Activated CD4-positive, alpha-beta T cell treated with anti-CD3 and anti-CD28 coated beads, Interleukin-2, Interleukin-4, amounts not matched to agents 100 ng/mL and 50 ng/mL, durations not matched to agents 16 hours and 8 hours (primary cell): ENCODE results near the gene FOXC2.

Experiments used
- DNase-seq: peaks from one replicate; pipeline ENCODE4 v3.0.0-alpha.2; 2020; ENCODE audit warnings: low spot score

Gene FOXC2

DNA sequence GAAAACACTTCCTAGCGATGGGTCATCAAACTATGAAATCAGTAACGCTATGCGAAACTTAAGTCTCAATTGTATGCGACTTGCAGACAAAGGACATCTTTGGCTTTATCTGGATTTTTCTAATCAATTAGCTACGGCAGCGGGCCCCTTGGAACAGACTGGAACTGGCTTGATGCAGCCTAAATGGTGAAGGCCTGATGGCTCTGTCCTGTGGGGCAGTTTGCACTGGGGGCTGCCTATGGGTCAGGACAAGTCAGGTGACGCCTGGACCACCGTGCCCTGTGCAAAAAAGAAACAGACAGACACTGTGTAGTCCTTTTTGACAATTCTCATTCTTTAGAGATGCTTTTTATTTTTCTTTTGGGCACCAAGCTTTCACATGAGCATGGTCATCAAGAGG, 33.6 kb upstream of the FOXC2 start:
- no peak for DNase-seq

DNA sequence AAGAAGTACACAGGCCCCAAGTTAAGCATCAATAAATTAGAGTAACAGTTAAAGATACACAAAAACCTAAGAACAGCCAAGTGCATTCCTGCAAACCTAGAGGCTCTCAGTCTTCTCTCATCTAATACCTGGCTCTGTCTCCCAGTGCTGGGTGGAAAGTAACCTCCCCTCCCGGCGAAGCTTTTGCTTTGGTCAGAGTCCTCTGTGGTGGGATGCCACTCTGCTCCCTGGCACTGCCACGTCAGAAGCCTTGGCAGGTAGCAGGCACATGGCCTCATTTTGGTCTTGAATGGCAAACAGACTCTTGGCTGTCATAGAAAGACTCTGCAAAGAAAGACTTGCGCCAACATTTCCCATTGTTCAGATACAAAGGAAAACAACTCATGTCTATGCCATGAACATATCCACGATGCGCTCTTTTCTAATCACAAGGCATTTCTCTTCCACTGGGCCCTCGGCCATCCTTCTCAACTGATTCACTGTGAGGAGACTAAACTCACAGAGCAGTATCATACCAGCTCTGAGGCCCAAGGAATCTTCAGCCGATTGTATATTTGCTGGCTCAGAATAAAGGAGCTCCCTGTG, 32.8 kb upstream of the FOXC2 start:
- no peak for DNase-seq

DNA sequence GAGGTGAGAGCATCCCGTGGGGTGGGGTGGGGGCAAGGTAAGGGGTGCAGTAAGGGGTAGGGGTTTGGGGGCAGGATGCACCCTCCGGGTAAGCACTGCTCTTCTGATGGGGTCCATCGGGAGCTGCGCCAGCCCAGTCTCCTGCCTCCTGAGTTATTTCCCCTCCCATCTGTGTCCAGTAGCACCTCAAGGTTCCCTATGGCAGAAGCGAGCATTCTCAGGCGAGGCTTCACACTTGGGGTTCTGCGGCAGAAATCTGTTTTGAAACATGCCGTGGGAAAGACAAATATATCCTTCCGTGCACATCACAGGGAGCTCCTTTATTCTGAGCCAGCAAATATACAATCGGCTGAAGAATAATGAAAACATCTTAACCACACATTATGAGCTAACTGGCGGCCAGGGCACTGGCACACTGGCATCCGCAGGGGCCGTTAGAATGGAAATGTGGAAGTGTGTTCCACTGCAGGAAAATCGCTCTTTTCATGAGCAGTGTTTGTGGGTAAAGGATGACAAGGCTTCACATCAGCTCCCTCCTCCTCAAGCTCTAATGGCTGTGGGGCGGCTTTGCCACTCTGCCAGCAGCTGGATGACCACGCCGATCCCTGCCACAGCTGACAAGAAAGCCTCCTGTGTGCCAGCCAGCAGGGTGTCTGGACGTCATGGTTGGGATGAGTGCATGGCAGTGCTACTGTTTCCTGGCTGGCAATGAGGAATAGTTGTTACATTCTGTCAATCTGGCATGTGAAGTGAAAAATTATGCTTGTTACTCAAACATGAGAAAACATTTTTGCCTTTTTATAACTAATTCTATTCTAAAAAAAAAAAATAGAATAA, 31.6 kb upstream of the FOXC2 start:
- DNase-seq: no peak

DNA sequence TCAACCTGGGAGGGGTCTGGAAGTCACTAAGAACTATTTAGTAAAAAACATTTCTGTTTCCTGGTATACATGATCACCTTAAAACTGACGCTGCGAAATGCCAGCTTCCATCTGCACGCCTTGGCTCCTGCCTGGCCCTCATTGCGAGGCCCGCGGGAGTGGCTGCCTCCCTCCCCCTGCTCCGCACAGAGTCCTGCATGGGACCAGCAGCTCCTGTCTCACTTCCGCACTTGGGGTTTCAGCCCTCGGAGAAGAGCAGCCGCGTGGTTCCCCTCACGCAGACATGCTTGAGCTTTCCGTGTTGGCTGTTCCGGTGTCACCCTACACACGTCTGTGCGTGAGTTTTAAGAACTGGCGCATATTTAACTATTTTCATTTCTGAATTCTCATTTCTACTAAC, 30.0 kb upstream of the FOXC2 start:
- DNase-seq: no peak

DNA sequence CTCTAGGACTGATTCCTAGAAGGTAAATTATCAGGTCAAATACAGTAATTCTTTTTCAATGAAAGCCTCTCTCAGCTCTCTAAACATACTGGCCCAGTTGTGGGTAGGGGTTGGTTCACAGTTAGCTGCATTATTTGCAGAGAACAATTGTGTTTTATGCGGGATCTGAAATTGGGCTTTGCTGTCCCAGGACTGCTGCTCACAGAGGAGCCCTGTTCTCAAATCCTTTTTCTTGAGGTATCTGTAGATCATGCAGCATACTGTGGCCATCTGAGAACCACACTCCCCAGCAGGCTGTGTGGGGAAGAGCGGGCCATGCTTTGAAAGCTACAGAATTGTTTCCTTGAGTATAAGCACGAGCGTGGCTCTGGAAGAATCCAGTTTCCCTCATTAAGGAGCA, 29.1 kb upstream of the FOXC2 start:
- no peak for DNase-seq

DNA sequence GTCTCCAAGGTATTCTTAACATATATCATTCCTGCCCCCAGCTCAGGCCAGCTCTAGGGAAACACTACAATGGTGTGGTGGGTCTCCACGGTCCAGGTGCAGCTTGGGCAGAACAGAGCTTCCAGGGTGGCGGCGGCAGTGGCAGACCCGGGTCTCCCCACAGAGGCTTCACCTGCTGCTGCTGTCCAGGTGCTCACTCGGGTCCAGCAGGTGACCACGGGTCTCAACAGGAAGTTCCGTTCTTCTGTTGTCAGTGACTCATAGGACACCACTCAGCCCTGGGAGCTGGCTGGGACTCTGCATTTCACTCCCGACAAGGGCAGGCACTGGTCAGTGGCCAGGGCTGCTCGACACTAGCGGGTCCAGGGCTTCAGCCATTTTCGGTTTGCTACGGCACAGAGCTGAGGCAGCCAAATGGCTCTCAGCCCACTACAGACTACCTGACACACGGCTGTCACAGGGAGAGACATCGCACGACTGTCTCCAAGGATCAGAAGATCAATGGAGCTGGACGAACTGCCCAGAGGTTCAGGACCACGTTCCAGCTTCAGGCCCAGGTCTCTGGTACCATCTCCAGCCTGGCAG, 28.3 kb upstream of the FOXC2 start:
- DNase-seq: no peak

DNA sequence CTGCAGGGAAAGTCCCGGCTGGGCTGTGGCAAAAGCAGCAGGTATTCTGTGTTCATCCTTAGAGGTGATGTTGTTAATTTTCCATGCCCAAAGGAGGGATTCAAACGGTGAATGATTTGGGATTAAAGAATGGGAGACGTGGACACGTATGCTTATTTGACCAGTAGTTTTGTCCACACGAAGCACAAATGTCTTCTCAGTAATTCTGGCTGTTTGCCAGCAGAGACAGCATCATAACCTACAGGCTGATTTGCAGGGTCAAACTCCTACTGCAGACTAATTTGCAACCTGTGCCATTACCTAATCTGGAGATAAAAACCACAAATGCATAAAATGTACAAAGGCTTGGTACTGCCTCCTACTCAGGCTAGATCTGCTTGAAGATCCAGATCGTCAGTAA, 25.7 kb upstream of the FOXC2 start:
- no peak for DNase-seq

DNA sequence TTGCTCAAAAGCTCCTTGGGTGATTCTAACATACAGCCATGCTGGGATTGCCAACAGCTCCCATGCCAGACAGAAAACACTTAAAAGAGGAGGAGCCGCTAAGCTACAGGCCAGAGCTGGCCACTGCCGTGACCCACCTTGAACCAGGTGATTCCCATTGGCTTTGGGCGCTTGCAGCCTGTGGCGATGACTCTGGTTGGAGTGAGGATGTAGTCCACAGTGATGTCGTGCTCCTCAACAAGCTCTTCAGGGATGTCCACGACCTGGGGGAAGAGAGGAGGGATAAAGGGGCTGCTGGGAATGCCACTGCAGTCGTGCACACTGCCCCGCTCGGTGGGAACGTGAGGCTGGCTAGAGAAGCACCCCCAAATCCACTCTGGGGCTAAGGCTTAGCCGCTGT, 25.1 kb upstream of the FOXC2 start:
- no peak for DNase-seq

DNA sequence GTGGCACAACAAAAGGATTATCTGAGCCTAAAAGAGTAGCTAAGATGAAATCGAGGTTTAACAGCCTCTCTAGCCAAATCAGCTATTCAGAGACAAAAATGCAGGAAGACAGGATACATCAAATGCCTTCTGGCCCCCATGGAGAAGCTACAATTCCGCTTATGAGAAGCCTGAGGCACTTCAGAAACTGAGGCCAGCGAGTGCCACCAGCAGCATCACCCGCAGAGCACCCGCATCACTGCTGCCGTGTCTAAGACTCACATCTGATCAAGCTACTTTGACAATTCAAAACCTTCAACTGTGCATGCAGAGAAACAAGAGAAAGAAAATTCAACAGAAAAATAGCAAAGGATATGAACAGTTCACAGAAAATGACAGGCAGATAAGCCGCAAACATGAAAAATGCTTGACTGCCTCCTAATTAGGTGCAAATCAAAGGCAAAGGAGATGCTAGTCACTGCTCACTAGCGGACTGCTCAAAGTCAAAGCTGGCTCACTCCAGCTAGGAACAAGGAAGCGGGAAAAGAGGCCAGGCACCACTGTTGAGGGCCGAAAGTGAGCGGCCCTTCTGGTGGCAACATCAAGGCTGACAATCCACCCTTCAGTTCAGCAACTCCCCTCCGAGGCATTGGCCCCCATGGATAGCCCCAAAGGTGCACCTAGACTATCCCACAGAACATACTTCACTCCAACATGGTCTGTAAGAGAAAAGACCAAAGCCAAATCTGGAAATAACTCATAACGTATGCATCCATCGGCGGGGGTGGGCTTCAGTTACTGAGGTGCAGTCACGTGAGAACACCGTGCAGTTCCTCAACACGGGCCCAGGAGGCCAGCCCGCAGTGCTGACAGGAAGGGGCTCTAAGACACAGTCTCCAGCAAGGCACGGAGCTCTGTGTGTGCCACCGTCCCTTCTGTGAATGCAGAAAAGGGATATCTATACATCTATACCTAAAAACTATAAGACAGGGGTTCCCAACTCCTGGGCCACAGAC, 23.6 kb upstream of the FOXC2 start:
- DNase-seq: no peak

DNA sequence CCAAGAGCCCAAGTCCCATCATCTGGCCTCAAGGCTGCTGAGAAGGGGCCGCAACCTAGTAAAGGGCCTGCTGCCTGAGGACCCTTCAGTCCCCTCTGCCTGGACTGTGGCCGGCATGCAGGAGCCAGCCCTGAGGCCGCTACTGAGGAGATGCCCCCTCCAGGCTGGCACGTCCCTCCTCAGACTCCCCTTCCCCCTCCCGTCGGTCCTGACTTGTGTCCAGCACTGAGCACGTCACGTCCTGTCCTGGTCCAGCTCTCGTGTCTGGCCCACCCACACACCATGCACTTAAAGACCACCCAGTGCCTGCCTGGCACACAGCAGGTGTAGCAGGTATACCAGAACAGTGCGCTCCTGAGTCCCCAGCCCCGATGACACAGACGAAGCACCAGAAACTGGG, 21.1 kb upstream of the FOXC2 start:
- DNase-seq: no peak

DNA sequence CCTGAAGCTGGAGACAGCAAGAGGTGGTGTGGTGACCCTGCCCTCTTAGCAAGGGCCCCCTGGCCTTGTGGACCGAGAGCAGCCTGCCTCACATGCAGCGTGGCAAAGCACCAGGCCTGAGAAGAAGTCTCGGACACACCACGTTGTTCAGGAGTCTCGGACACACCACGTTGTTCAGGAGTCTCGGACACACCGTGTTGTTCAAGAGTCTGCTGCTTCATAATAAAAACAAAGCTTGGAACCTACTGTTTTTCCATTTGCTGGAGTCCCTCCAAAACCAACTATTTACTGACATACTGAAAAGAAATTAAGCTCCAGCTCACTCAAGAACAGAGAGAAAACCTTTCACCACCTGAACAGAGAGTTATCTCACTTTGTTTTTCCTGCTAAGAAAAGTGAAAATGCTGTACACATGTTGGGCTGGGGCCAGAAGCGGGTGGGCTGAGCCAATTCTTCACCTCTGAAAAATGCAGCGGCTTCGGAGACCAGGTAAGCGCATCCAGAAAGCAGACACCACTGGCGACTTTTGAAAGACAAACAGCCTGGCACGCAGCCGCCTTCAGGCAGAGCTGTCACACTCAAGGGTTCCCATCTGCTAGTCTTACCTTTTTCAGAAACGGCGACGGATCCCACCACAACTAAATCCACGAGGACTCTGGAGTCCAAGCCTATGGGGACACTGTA, 20.5 kb upstream of the FOXC2 start:
- DNase-seq: no peak

DNA sequence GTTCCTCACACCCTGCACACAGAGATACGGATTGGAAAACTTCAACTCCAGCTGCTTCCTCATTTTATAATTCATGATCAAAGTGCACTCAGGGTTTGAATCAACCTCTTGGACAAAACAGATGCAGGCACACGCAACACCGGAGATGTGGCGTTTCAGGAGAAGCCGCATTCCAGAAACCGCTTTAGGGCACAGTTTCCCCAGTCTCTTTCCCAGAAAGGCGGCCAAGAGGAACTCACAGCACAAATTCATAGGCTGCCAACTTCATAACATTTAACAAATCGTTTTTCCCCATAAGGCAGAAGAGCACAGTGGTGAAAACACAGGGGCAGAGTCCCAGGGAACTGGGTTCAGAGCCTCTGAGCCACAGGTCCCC, 20.0 kb upstream of the FOXC2 start:
- DNase-seq: no peak

DNA sequence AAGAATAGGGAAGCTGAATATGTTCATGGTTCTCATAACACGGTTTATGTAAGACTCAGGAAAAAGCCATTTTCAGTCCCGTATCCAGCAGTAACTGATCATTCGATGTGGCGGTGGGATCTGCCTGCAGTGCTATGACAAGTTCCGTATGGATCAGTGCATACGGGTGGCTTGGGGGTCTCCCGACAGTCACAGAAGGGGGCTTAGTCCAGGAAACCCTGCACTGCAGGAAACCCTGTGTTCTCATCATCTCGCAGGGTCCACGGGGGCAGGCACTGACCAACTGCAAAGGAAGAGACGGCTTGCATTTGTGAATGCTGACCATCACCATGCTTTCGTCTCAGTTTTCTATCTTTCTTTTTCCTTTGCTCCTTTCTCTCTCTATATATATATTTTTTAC, 19.3 kb upstream of the FOXC2 start:
- DNase-seq: no peak

DNA sequence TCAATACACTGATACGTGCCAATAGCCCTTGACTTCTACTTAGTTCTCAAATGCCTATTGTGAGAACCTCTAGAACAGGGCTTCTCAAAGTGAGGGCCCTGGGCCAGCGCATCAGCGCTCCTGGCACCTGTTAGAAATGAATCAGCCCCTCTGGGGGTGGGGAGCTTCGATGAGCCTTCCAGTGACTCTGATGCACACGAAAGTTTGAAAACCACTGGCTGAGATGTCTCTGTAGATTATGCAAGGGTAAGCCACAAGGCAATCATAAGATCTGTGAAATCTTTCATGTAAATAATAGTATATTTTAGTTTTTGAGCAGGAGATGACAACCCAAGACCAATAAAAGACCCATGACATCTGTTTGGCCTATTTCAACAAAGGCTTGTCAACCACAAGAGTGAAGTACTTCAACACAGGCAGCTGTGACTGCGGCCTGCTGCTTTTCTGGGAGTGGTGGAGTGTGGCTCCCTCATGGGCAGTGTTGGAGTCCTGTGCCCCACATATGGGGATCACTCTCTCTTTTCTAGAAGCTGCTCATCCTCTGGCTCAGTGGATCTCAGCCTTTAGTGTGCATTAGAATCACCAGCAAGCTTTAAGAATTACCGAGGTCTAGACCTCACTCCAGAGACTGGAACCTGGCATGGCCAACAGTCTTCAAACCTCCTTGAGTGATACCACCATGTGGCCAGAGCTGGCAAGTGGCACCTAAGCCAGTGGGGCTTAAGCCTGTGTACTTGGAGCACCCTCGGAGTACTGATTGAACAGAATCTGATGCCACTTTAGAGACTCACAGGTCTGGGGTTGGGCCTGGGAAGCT, 17.3 kb upstream of the FOXC2 start:
- DNase-seq: peak; percentile 65

DNA sequence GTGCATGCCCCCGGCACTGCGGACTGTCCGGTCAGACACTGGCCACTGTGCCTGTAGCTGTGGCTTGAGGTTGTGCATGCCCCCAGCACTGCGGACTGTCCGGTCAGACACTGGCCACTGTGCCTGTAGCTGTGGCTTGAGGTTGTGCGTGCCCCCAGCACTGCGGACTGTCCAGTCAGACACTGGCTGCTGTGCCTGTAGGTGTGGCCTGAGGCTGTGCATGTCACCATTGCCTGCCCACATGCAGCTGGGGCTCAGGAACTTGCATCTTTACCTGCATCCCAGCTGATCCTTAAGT, 16.8 kb upstream of the FOXC2 start:
- no peak for DNase-seq

DNA sequence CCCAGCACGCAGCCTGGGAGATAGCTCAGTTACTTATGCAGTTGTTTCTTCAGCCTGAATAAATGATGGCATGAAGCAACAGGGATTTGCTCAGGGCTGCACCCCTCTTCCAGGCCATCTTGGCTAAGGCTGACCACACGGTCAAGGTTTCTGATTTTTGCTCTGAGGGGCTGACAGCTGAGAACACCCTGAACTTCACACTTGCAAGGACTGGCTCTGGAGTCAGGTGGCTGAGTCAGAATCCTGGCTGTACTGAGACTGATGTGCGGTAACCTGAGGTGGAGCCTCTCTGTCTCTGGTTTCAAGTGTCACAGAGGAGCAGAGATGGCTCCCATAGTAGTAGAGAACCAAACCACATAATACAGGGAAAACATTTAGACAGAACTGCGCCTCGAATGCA, 16.3 kb upstream of the FOXC2 start:
- no peak for DNase-seq

DNA sequence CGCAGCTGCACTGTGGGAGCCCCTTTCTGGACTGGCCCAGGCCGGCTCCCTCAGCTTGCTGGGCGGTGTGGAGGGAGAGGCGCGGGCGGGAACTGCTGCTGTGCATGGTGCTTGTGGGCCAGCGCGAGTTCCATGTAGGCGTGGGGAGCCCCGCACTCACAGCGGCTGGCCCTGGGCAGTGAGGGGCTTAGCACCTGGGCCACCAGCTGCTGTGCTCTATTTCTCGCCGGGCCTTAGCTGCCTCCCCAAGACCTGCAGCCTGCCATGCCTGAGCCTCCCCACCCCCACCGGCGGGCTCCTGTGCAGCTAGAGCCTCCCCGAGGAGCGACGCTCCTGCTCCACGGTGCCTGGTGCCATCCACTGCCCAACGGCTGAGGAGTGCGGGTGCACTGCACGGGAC, 13.3 kb upstream of the FOXC2 start:
- DNase-seq: no peak

DNA sequence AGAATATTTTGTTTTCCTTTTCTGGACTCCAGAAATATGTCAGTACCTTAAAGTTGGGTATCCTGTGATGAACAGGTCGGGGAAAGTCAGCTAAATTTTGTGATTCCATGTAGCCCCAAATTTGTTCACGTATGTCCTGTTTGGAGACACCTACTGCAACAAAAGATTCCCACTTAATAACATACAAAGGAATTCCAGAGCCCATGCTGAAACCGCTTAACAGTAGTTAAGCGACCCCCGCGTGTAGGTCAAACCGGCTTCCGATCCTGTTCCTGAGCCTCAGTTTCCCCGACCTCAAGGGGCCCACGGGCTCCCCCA, 12.1 kb upstream of the FOXC2 start:
- DNase-seq: no peak

DNA sequence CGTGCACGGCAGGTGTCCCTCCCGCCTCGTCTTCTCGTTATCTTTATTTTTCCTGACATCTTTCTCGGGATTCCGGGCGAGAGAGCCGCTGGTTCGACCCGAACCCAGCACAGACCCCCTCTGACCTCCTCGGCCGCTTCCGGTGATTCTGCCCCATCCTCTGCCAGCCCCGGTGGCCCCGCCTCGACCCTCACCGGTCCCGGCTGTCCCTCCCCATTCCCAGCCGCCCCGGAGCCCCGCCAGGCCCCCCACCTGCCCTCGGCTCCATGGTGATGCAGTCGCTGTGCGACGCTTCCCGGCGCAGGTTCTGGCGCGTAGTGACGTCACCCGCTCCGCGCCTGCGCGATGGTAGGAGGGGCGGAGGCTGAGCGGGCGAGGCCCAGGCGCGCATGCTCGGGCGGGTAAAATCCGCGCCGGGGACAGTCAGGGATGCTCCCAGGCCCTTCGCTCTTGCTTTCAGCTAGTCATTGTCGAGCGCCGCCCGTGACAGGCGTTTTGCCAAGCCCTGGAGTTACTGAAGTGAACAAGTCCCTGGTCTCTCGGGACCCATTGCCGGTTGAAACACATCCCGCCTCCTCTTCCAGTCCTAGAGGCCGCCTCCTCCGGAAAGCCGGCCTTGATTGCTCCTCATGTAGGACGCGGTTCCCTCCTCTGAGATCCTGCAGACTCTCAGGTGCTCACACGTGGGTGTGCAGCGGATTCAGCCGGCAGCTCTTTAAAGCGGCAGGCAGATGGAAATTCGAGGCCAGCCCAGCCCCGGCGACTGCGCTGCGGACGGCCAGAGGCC, 11.5 kb upstream of the FOXC2 start, which contains the start of gene MTHFSD:
MTHFSD (minus strand) TSS at position 319 of the 787 bp plus-strand sequence; CDS start at position 268, 51 bp downstream.
- peak; percentile 95 for DNase-seq

DNA sequence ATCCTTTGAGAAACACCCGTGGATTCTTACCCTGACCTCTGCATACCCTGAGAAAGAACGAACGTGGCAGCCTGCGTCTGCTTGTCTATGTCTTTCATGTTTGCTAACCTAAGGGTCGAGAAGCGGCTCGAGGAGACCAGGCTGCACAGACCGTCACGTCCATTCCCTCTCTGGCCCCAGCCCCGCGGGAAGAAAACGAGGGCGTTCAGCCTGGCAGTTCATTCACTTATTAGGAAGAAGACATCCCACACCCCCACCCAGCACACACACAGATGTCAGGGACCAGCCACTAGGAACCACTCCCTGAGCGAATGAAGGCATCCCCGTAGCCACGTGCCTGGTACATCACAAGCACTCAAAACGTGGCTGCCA, 10.9 kb upstream of the FOXC2 start:
- no peak for DNase-seq
